ENCODE results near the gene RNF138.
"Not testable (repeated sequence)": the region's sequence is repeated elsewhere in the genome, so short reads cannot be mapped to it uniquely, and the experiment has no call there.

The RNF138 gene

DNA sequence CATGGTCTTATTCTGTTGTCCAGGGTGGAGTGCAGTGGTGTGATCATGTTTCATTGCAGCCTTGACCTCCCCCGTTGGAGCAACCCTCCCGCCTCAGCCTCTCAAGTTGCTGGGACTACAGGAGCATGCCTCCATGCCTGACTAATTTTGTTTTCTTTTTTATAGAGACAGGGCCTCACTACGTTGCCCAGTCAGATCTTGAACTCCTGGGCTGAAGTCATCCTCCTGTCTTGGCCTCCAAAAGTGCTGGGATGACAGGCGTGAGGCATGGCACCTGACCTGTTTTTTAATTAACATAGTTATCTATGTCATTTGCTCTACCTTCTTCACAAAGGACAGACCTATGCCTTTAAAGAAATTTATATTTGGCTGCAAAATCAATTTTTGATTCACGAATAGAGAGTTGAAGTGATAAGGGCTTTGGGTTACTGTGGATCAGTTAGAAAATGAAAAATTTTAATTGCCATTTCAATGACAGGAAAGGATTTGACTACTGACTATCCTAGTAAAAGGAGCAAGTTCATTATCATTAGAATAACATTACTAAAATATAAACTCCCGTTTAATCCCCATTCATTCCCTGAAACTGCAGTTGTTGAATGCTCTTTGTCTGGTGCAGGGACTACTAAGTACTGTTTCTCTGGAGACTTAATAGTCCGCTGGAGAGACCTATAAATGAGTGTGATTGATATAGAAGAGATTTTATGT, 3.7 kb downstream of the RNF138 start:
- DNase-seq (ENCODE audit: low read depth, low spot score) = no peak

- no peak for DNase-seq (ENCODE audit: low read depth, low spot score)
Measured at GRCh38 chr18:32095900-32096229, 4.2 kb downstream of the RNF138 start.

DNA sequence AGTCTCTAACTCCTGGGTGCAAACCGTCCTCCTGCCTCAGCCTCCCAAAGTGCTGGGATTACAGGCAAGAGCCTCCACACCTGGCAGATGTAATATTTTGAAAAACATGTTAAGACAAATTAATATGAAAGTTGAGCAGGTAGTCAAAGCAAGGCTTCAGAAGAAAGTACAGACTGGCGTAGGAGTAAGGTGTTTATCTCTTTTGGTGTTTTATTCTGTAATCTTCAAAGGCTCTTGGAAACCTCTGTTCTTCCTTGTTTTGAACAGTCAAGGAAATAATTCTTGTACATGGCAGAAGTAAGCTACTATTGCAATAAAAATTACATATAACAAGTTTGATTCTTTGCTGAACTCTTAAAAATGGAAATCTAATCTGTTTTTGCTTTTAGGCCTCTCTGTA, 5.3 kb downstream of the RNF138 start:
- no peak for DNase-seq (ENCODE audit: low read depth, low spot score)

DNA sequence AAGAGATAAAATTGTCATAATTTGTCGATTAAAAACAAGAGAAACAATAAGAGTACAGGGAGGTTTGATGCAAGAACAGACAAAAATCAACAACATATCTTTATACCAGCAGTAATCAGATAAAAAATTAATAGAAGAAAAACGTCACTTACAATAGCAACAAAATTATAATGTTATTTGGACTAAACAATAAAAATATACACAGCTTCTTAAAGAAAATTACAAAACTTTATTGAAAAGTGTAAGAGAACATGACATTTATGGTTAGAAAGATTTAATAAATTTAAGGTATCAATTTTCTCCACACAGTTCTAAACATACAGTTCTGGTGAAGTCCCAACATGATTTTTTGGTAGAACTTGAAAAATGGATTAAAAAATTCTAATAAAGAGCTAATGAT, 12.8 kb downstream of the RNF138 start:
- no peak for DNase-seq (ENCODE audit: low read depth, low spot score)

DNA sequence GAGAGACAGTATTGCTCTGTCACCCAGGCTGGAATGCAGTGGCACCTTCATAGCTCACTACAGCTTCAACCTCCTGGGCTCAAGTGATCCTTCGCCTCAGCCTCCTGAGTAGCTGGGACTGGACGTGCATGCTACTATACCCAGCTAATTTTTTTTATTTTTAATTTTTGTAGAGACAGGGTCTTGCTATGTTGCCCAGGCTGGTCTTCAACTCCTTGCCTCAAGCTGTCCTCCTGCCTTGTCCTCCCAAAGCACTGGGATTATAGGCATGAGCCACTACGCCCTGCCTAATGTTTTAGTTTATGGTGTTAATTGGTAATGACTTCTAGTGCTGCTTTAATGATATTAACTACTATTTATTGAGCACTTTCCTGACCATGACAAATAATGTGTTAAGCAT, 18.3 kb downstream of the RNF138 start:
- no peak for DNase-seq (ENCODE audit: low read depth, low spot score)

- DNase-seq (ENCODE audit: low read depth, low spot score) = no peak
Measured at GRCh38 chr18:32111706-32112105, 20.0 kb downstream of the RNF138 start.

DNA sequence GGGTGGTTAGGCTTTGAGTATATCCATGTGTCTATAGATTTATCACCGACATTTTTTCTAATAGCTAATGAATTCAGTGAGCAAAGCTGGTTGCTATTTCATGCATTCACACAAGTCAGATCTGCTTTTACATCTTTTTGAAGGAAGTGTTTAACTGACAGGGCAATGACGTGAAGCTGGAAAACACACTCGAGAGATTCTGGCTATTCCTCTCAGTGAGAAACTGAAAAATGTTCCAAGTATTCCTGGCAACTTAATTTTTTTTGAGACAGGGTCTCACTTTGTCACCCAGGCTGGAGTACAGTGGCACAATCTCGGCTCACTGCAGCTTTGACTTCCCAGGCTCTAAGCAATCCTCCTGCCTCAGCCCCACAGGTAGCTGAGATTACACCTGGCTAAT, 21.2 kb downstream of the RNF138 start:
- DNase-seq (ENCODE audit: low read depth, low spot score) = no peak

- DNase-seq (ENCODE audit: low read depth, low spot score) = no peak
Measured at GRCh38 chr18:32114293-32114942, 22.7 kb downstream of the RNF138 start.

DNA sequence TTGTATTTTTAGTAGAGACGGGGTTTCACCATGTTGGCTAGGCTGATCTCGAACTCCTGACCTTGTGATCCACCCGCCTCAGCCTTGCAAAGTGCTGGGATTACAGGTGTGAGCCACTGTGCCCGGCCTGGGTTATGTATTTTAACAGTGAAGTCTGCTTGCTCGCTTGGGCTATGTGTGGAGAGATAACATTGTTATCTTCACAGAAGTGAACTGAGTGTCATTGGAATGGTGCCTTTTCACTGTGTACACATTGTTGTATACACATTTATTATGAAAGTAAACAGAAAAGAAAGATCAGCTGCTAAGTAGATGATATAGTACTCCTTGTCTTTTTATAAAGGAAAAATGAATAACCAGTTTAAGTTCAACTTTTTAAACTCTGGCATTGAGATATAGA, 30.4 kb downstream of the RNF138 start:
- DNase-seq (ENCODE audit: low read depth, low spot score) = no peak

DNA sequence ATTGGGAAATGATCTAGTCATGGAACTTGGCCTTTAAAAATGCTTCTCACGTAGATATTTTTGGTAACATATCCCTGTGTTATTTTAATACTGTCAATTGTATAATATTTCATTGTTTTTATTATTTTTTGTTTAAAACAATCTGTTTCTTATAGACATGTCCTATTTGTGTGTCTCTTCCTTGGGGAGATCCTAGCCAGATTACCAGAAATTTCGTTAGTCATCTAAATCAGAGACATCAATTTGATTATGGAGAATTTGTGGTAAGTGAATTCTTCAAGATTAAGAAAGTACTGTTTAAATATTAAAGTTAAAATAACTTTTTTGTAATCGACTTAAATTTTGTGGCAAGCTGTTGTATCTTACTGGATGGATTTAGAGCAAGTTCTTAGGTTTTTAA, 34.9 kb downstream of the RNF138 start:
- DNase-seq (ENCODE audit: low read depth, low spot score) = no peak

DNA sequence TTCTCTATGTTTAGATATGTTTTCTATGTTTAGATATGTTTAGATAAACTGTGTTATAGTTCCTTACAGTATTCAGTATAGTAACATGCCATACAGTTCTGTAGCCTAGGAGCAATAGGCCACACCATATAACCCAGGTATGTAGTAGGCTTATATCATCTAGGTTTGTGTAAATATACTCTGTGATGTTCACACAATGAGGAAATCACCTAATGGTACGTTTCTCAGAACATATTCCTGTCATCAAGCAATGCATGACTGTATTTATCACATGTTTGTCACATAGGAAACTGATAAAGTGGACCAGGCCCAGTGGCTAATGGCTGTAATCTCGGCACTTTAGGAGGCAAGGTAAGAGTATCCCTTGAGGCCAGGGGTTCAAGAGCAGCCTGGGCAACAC, 44.0 kb downstream of the RNF138 start:
- no peak for DNase-seq (ENCODE audit: low read depth, low spot score)

GRCh38 chr18:32138332-32138982, 46.8 kb downstream of the RNF138 start:
- no peak for DNase-seq (ENCODE audit: low read depth, low spot score)

DNA sequence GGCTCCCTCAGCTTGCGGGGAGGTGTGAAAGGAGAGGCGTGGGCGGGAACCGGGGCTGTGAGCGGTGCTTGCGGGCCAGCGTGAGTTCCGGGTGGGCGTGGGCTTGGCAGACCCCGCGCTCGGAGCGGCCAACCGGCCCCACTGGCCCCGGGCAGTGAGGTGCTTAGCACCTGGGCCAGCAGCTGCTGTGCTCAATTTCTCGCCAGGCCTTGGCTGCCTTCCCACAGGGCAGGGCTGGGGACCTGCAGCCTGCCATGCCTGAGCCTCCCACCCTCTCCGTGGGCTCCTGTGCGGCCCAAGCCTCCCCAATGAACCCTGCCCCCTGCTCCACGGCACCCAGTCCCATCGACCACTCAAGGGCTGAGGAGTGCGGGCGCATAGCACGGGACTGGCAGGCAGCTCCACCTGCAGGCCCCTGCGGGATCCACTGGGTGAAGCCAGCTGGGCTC, 48.2 kb downstream of the RNF138 start:
- DNase-seq (ENCODE audit: low read depth, low spot score) = no peak

GRCh38 chr18:32148185-32148870, 56.7 kb downstream of the RNF138 start:
- no peak for DNase-seq (ENCODE audit: low read depth, low spot score)

- DNase-seq (ENCODE audit: low read depth, low spot score) = no peak
Measured at GRCh38 chr18:32152705-32153448, 61.2 kb downstream of the RNF138 start.

GRCh38 chr18:32156855-32157254, 65.2 kb downstream of the RNF138 start:
- no peak for DNase-seq (ENCODE audit: low read depth, low spot score)

- no peak for DNase-seq (ENCODE audit: low read depth, low spot score)
Measured at GRCh38 chr18:32157580-32157979, 65.9 kb downstream of the RNF138 start.

GRCh38 chr18:32158108-32158624, 66.5 kb downstream of the RNF138 start:
- DNase-seq (ENCODE audit: low read depth, low spot score) = peak; percentile 26

DNA sequence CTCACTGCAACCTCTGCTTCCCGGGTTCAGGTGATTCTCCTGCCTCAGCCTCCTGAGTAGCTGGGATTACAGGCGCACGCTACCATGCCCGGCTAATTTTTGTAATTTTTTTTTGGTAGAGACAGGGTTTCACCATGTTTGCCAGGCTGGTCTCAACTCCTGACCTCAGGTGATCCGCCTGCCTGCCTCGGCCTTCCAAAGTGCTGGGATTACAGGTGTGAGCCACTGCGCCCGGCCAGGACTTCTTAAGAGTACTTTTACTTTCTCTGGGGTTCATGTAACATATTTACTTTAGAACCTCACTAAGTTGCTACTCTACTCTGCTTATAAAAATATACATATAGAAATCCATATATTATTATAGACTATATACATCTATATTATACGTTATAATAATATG, 67.0 kb downstream of the RNF138 start:
- not testable (repeated sequence) for DNase-seq (ENCODE audit: low read depth, low spot score)

DNA sequence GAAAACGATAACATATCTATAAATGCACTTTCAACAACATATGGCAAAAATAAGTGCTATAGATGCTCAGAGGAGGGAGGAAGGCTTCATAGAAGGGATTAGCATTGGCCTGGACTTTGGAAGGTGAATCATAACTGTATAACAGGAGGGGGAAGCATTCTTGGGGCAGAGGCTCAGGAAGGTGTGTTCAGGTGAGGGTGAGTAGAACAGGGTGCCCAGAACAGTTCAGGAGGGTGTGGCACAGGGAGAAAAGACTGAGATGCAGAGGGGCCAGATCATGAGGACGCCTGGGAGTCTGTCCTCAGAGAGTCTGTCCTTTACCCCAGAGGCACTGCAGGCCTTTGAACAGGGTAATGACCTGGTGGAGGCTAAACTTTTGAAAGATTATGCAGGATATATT, 68.9 kb downstream of the RNF138 start:
- no peak for DNase-seq (ENCODE audit: low read depth, low spot score)

DNA sequence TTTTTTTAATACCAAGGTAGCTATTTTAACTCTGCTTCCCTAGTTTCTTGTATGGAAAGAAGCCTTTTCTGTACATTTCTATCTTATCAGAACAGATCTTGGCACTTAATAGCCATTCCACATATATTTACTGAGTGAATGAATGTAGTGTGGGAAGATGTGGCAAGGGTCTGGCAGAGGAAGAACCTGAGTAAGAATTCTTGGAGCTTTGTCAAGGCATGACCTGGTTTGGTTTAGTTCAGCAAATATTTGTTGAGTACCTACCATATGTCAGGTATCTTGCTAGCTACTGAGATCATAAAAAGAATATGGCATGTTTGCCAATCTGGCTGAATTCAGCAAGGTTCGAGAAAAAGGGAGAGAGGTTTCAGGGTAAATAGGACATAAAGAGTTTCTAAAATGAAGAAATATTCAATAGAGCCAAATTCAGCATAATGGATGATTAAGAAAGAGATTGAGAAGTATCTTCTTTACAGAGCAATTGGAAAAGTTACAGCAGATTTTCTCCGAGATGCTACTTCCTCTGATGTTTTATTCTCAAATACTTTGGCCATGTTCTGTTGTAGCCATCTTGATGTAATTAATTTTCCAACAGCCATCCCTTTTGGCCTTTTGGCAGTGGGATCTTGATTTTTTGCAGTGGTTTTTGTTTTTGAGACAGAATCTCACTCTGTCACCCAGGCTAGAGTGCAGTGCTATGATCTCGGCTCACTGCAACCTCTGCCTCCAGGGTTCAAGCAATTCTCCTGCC, 76.5 kb downstream of the RNF138 start:
- no peak for DNase-seq (ENCODE audit: low read depth, low spot score)
